MM.1S (cell line): ENCODE results near the gene SLC9B1.

Experiments used
- DNase-seq: peaks from one replicate; pipeline ENCODE4 v3.0.0-alpha.2; 2015
- H2AFZ ChIP-seq: fragments of 300-600 bp; sonication (generic); 2 replicates; pipeline ENCODE4 v1.6.0; 2016; ENCODE audit warnings: antibody characterized with exemption, low read length
- H3F3A ChIP-seq: fragments of 300-600 bp; sonication (generic); 2 replicates; pipeline ENCODE4 v1.6.1; 2016; ENCODE audit warnings: mild to moderate bottlenecking, antibody characterized with exemption, low read length, moderate library complexity, mixed read lengths; ENCODE audit not compliant: insufficient read depth
- H3K27ac ChIP-seq: fragments of 300-600 bp; sonication (generic); 2 replicates; pipeline ENCODE4 v1.5.1; 2016; ENCODE audit warnings: mild to moderate bottlenecking, low read length
- H3K27me3 ChIP-seq: fragments of 300-600 bp; sonication (generic); replicated peaks from 2 replicates; pipeline ENCODE4 v1.6.0; 2016; ENCODE audit warnings: low read length; ENCODE audit not compliant: insufficient read depth
- H3K36me3 ChIP-seq: fragments of 300-600 bp; sonication (generic); replicated peaks from 2 replicates; pipeline ENCODE4 v1.6.1; 2016; ENCODE audit warnings: mild to moderate bottlenecking, low read length, mixed read lengths; ENCODE audit not compliant: insufficient read depth
- H3K4me1 ChIP-seq: fragments of 300-600 bp; sonication (generic); 2 replicates; pipeline ENCODE4 v1.6.1; 2016; ENCODE audit warnings: low read length, mixed read lengths
- H3K4me2 ChIP-seq: fragments of 300-600 bp; sonication (generic); 2 replicates; pipeline ENCODE4 v1.6.0; 2016; ENCODE audit warnings: low read depth, low read length
- H3K4me3 ChIP-seq: fragments of 300-600 bp; sonication (generic); 2 replicates; pipeline ENCODE4 v1.5.1; 2016; ENCODE audit warnings: low read length, mixed read lengths
- H3K79me2 ChIP-seq: fragments of 300-600 bp; sonication (generic); 2 replicates; pipeline ENCODE4 v1.6.1; 2016; ENCODE audit warnings: mixed run types, low read length, mixed read lengths
- H3K9ac ChIP-seq: fragments of 300-600 bp; sonication (generic); 2 replicates; pipeline ENCODE4 v1.6.1; 2016; ENCODE audit warnings: low read length, mixed read lengths
- H3K9me2 ChIP-seq: fragments of 300-600 bp; sonication (generic); replicated peaks from 2 replicates; pipeline ENCODE4 v1.6.1; 2016; ENCODE audit warnings: mild to moderate bottlenecking, low read length, mixed read lengths; ENCODE audit not compliant: insufficient read depth
- H3K9me3 ChIP-seq: fragments of 300-600 bp; sonication (generic); replicated peaks from 2 replicates; pipeline ENCODE4 v1.6.1; 2016; ENCODE audit warnings: mild to moderate bottlenecking, low read length, mixed read lengths; ENCODE audit not compliant: insufficient read depth
- H4K20me1 ChIP-seq: fragments of 300-600 bp; sonication (generic); 2 replicates; pipeline ENCODE4 v1.6.1; 2016; ENCODE audit warnings: mild to moderate bottlenecking, low read length, moderate library complexity, mixed read lengths; ENCODE audit not compliant: insufficient read depth
- CTCF ChIP-seq: fragments of 300-600 bp; sonication (generic); IDR thresholded peaks from 2 replicates; pipeline ENCODE4 v1.5.1; 2016; ENCODE audit warnings: antibody characterized with exemption, low read length, mixed read lengths
- EZH2 ChIP-seq: fragments of 300-600 bp; sonication (generic); optimal IDR thresholded peaks from 2 replicates; pipeline ENCODE3; 2017; ENCODE audit warnings: low read depth, mild to moderate bottlenecking, antibody characterized with exemption, low read length, mixed read lengths
- EZH2phosphoT487 ChIP-seq: fragments of 300-600 bp; sonication (generic); IDR thresholded peaks from 2 replicates; pipeline ENCODE4 v1.6.1; 2018; ENCODE audit warnings: antibody characterized with exemption, low read length

The SLC9B1 gene

GRCh38 chr4:103036169-103036568 lies 16.7 kb upstream of the SLC9B1 start:
- no peaks in the 10 kb centered on the region for H3K4me1 ChIP-seq
- no peaks in the 10 kb centered on the region for H3K79me2 ChIP-seq
- DNase-seq: no peak
- TF ChIP-seq CTCF (no peak), EZH2 (no peak), EZH2phosphoT487 (no peak)
- no peak overlapping the region for H3K4me2 ChIP-seq
- H3F3A ChIP-seq: no peaks in the 10 kb centered on the region
- H3K27ac ChIP-seq: no peak overlapping the region
- no peaks in the 10 kb centered on the region for H3K27me3 ChIP-seq
- H3K9me3 ChIP-seq: no peaks in the 10 kb centered on the region
- H3K9me2 ChIP-seq: no peaks in the 10 kb centered on the region
- H3K4me3 ChIP-seq: no peak overlapping the region
- no peaks in the 10 kb centered on the region for H3K36me3 ChIP-seq
- no peaks in the 10 kb centered on the region for H4K20me1 ChIP-seq
- H2AFZ ChIP-seq: no peak overlapping the region
- no peak overlapping the region for H3K9ac ChIP-seq

- H3K27ac ChIP-seq: no peak overlapping the region
- no peaks in the 10 kb centered on the region for H3K27me3 ChIP-seq
- DNase-seq: peak; percentile 28
- H4K20me1 ChIP-seq: no peaks in the 10 kb centered on the region
- H3K4me2 ChIP-seq: no peak overlapping the region
- H3K36me3 ChIP-seq: no peaks in the 10 kb centered on the region
- no peak overlapping the region for H3K9ac ChIP-seq
- no peaks in the 10 kb centered on the region for H3F3A ChIP-seq
- H3K4me3 ChIP-seq: no peak overlapping the region
- H3K9me3 ChIP-seq: no peaks in the 10 kb centered on the region
- no peak overlapping the region for H2AFZ ChIP-seq
- no peaks in the 10 kb centered on the region for H3K9me2 ChIP-seq
- no peaks in the 10 kb centered on the region for H3K4me1 ChIP-seq
- TF ChIP-seq CTCF (peak; percentile 44), EZH2phosphoT487 (no peak), EZH2 (no peak)
- no peaks in the 10 kb centered on the region for H3K79me2 ChIP-seq
Observed at GRCh38 chr4:103032574-103032973, 13.1 kb upstream of the SLC9B1 start.

- H3K4me1 ChIP-seq: no peaks in the 10 kb centered on the region
- no peak overlapping the region for H3K4me3 ChIP-seq
- no peak overlapping the region for H3K9ac ChIP-seq
- H3K9me2 ChIP-seq: no peaks in the 10 kb centered on the region
- H4K20me1 ChIP-seq: no peaks in the 10 kb centered on the region
- no peak for TF ChIP-seq CTCF
- TF ChIP-seq EZH2: no peak
- no peak for TF ChIP-seq EZH2phosphoT487
- no peak for DNase-seq
- no peak overlapping the region for H2AFZ ChIP-seq
- 0 out of 2 replicates have a peak, but pooled peaks cover 5% of the 10 kb centered on the region for H3K36me3 ChIP-seq
- H3K27me3 ChIP-seq: no peaks in the 10 kb centered on the region
- no peaks in the 10 kb centered on the region for H3K9me3 ChIP-seq
- no peaks in the 10 kb centered on the region for H3F3A ChIP-seq
- H3K79me2 ChIP-seq: no peaks in the 10 kb centered on the region
- H3K27ac ChIP-seq: no peak overlapping the region
- no peak overlapping the region for H3K4me2 ChIP-seq
Observed at GRCh38 chr4:103030791-103031190, 11.3 kb upstream of the SLC9B1 start.

- Histone ChIP-seq H3K27me3 (no peaks in the 10 kb centered on the region), H3K9me3 (no peaks in the 10 kb centered on the region), H4K20me1 (no peaks in the 10 kb centered on the region), H2AFZ (no peak overlapping the region), H3K4me3 (no peak overlapping the region), H3K4me2 (no peak overlapping the region), H3K27ac (no peak overlapping the region), H3K79me2 (no peaks in the 10 kb centered on the region), H3K36me3 (0 out of 2 replicates have a peak, but pooled peaks cover 6% of the 10 kb centered on the region), H3F3A (no peaks in the 10 kb centered on the region), H3K9ac (no peak overlapping the region), H3K9me2 (no peaks in the 10 kb centered on the region), H3K4me1 (no peaks in the 10 kb centered on the region)
- no peak for DNase-seq
- TF ChIP-seq EZH2: no peak
- TF ChIP-seq EZH2phosphoT487: no peak
- TF ChIP-seq CTCF: no peak
Observed at GRCh38 chr4:103029300-103029699, 9.8 kb upstream of the SLC9B1 start.
